BLaER1 (cell line): ENCODE measurements around the gene VWDE.
A peak's percentile ranks its signal among the peaks of the same experiment; 100 is the strongest.

Experiments used
- H3K27ac ChIP-seq: shearing (Covaris generic); formaldehyde crosslinking; 2 replicates; pipeline ENCODE4 v1.8.1; 2022
- H3K27me3 ChIP-seq: shearing (Covaris generic); formaldehyde crosslinking; 2 replicates; pipeline ENCODE4 v1.8.1; 2022
- H3K36me3 ChIP-seq: shearing (Covaris generic); formaldehyde crosslinking; 2 replicates; pipeline ENCODE4 v1.8.1; 2022
- H3K4me1 ChIP-seq: shearing (Covaris generic); formaldehyde crosslinking; 2 replicates; pipeline ENCODE4 v1.8.1; 2022
- H3K4me2 ChIP-seq: shearing (Covaris generic); formaldehyde crosslinking; 2 replicates; pipeline ENCODE4 v1.8.1; 2022
- H3K4me3 ChIP-seq: shearing (Covaris generic); formaldehyde crosslinking; 2 replicates; pipeline ENCODE4 v1.8.1; 2022
- H3K9ac ChIP-seq: shearing (Covaris generic); formaldehyde crosslinking; 2 replicates; pipeline ENCODE4 v1.8.1; 2022
- H3K9me3 ChIP-seq: shearing (Covaris generic); formaldehyde crosslinking; 2 replicates; pipeline ENCODE4 v1.8.1; 2022
- H4K20me1 ChIP-seq: shearing (Covaris generic); formaldehyde crosslinking; 2 replicates; pipeline ENCODE4 v1.8.1; 2022
- Cebpa-rat ChIP-seq: shearing (Covaris generic); IDR thresholded peaks from 2 replicates; pipeline ENCODE4 v1.8.1; 2022

Gene VWDE

DNA sequence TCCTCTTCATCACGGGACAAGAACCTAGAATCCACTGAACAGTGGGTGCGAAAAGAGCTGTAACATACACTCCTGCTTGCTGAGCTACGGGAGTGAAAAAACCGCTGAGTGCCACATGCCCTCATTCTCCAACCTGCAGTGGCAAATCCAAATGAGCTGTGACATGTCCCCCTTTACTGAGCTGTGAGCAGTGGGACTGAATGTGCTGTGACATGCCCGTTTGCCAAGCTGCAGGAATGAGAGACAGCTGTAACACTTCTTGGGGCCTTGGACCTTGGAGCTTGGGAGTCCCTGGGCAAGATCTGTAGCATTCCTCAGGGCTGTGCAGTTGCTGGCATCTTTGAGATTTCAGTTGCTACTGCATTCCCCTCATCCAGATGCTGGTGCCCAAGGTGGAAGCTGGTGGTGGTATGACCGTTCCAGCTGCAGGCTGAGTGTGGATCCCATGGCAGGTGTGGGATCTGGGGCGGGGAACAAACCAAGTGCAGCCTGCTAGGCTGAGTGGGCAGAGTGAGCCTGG is 107.6 kb downstream of the VWDE start:
- Histone ChIP-seq H3K9me3 (peaks cover 30% of the 10 kb centered on the region), H4K20me1 (no peaks in the 10 kb centered on the region), H3K36me3 (no peaks in the 10 kb centered on the region), H3K27ac (no peak overlapping the region), H3K4me1 (peaks cover 18% of the 10 kb centered on the region), H3K9ac (no peak overlapping the region), H3K27me3 (no peaks in the 10 kb centered on the region), H3K4me2 (no peak overlapping the region), H3K4me3 (no peak overlapping the region)
- no peak for TF ChIP-seq Cebpa-rat

DNA sequence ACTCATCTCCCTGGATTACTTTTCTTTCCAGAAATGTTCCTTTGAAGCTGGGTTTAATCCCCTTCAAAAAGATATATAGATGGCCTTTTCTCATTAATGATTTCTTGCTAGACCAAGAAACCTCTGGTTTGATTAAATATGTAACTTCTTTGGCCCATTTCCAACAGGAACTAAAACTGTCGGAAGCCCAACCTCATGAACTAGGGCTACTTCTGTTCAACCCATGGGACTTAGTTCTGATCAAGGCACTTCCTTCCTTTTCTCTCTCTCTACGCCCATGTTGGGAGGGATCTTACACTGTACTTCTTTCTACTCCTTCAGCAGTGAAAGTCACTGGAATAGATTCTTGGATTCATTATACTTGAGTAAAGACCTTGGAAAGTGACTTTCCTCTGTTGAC is 109.0 kb downstream of the VWDE start:
- no peaks in the 10 kb centered on the region for H3K27me3 ChIP-seq
- no peak overlapping the region for H3K27ac ChIP-seq
- no peak overlapping the region for H3K9ac ChIP-seq
- H3K36me3 ChIP-seq: no peaks in the 10 kb centered on the region
- no peak for TF ChIP-seq Cebpa-rat
- H3K4me1 ChIP-seq: peaks cover 18% of the 10 kb centered on the region
- H3K4me3 ChIP-seq: no peak overlapping the region
- H3K4me2 ChIP-seq: peak overlapping the region; percentile 65
- H3K9me3 ChIP-seq: peaks cover 44% of the 10 kb centered on the region
- no peaks in the 10 kb centered on the region for H4K20me1 ChIP-seq

DNA sequence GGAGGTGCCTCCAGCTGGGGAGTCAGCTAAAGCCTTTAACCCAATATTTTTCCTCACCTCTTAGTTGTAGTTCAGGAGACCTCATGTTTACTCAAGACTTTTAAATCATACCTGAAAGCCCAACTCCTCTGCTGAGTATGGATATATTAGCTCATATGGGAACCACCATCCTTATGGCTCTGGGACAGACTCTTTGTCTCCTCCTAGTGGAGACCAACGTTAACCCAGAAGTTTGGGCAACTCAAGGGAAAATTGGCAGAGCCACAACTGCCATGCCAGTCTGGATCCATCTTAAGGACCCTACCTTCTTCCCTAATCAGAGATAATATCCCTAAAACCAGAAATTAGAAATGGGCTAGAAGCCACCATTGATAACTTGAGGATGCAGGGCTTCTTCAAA is 111.8 kb downstream of the VWDE start:
- Histone ChIP-seq H3K4me3 (no peak overlapping the region), H3K36me3 (no peaks in the 10 kb centered on the region), H4K20me1 (no peaks in the 10 kb centered on the region), H3K4me1 (peaks cover 18% of the 10 kb centered on the region), H3K9ac (no peak overlapping the region), H3K27ac (no peak overlapping the region), H3K27me3 (no peaks in the 10 kb centered on the region), H3K9me3 (peaks cover 52% of the 10 kb centered on the region), H3K4me2 (no peak overlapping the region)
- no peak for TF ChIP-seq Cebpa-rat

DNA sequence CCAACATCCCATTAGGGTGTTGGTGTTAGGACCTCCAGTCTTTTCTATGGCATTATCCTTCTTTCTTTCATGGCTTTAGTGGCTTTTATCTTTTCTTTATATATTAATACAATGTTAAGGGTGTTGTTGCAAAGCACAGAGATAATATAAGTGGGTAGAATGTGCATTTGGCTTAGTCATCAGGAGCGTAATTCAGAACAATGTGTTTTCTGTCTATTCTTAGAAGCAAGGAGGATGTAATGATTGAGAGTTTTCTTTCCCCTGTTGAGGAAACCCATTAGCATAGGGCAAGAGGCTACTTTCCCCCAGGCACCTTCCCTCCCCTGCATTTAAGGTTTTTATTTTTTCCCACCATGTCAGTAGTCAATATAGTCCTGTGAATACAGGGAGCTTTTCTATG is 112.9 kb downstream of the VWDE start:
- no peaks in the 10 kb centered on the region for H3K36me3 ChIP-seq
- no peak overlapping the region for H3K9ac ChIP-seq
- no peaks in the 10 kb centered on the region for H3K27me3 ChIP-seq
- TF ChIP-seq Cebpa-rat: no peak
- no peak overlapping the region for H3K27ac ChIP-seq
- H3K9me3 ChIP-seq: peaks cover 49% of the 10 kb centered on the region
- no peak overlapping the region for H3K4me2 ChIP-seq
- H3K4me3 ChIP-seq: no peak overlapping the region
- H3K4me1 ChIP-seq: peaks cover 18% of the 10 kb centered on the region
- H4K20me1 ChIP-seq: no peaks in the 10 kb centered on the region

DNA sequence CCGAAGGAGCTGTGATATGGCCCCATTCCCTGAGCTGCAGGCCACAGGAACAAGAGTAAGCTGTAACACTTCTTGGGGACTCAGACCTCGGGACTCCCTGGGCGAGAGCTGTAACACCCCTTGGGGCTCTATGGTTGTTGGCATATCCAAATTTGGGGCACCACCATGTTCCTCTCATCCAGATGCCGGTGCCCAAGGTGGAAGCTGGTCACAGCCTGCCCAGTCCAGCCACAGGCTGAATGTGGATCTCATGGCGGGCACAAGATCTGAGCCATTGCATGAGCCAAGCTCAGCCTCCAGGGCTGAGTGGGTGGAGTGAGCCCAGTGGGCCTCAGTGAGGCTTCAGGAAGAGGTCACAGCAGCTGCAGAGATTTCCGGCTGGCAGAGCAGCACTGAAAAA is 113.7 kb downstream of the VWDE start:
- Histone ChIP-seq H3K4me3 (no peak overlapping the region), H3K9ac (no peak overlapping the region), H3K4me2 (no peak overlapping the region), H4K20me1 (no peaks in the 10 kb centered on the region), H3K4me1 (peaks cover 13% of the 10 kb centered on the region), H3K36me3 (no peaks in the 10 kb centered on the region), H3K9me3 (peaks cover 47% of the 10 kb centered on the region), H3K27me3 (no peaks in the 10 kb centered on the region), H3K27ac (no peak overlapping the region)
- TF ChIP-seq Cebpa-rat: no peak

DNA sequence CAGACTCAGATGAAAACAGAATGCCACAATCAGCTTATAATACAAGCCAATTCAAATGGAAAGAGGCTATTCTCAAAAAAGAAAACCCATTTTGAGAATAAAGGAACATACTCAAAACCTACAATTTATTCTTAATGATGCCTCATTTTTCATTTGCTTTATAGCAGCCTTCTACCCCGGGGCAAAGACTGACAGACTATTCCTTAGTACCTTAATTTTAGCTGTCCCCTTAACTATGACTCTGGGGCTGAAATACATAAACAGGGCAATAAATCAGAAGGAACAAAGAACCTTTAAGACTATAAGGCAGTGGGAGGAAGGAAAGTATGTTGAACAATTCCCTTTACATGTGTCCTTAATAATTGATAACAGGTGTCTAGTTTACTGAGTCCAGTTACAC is 115.8 kb downstream of the VWDE start:
- Histone ChIP-seq H3K4me3 (no peak overlapping the region), H3K36me3 (no peaks in the 10 kb centered on the region), H3K9me3 (peaks cover 40% of the 10 kb centered on the region), H4K20me1 (no peaks in the 10 kb centered on the region), H3K27ac (no peak overlapping the region), H3K4me2 (no peak overlapping the region), H3K4me1 (no peaks in the 10 kb centered on the region), H3K9ac (no peak overlapping the region), H3K27me3 (no peaks in the 10 kb centered on the region)
- TF ChIP-seq Cebpa-rat: no peak

DNA sequence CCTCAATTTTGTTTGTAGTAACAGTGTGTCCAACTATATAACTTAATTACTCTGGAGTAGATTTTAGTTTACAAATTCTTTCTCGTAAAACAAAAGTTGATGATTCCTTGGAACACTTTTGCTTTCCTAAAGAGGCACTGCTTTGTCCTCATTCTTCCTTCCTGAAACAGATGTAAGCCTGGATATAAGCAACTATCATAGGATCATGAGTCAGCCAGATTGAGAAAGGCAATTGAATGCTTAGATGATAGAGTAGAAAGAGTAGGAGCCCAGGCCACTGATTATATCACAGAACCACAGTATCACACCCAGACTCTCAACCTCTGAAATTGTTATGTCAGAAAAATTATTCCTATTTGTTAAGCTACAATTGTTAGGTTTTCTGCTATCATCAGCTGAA is 122.6 kb downstream of the VWDE start:
- H3K36me3 ChIP-seq: no peaks in the 10 kb centered on the region
- no peaks in the 10 kb centered on the region for H3K4me1 ChIP-seq
- H3K9me3 ChIP-seq: no peaks in the 10 kb centered on the region
- H3K9ac ChIP-seq: no peak overlapping the region
- H3K27ac ChIP-seq: no peak overlapping the region
- TF ChIP-seq Cebpa-rat: no peak
- H4K20me1 ChIP-seq: no peaks in the 10 kb centered on the region
- H3K27me3 ChIP-seq: no peaks in the 10 kb centered on the region
- no peak overlapping the region for H3K4me2 ChIP-seq
- no peak overlapping the region for H3K4me3 ChIP-seq
